Measurements from ENCODE around the gene PRSS35.

DNA sequence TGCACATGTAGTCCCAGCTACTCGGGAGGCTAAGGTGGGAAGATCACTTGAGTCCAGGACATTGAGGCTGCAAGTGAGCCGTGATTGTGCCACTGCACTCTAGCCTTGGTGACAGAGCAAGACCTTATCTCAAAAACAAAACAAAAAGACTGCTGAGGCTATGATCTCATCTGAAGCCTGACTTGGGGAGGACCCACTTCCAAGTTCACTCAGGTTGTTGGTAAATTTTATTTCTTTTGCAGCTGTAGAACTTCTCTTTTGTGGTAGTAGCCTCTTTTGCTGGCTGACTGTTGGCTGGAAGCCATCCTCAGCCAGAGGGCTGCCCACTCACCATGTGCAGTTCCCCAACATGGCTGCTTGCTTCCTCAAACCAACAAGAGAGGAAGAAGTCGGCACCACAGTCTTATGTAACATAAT is 44.7 kb upstream of the PRSS35 start:
- no peak for TF ChIP-seq POLR2AphosphoS5 (IDR thresholded peaks at IDR 0.05; ENCODE audit: low read depth, low read length)
- TF ChIP-seq POLR2A (IDR thresholded peaks at IDR 0.05; ENCODE audit: low read depth, low read length), result no peak
